GM19463 (cell line): ENCODE measurements around the gene MAP2.
A peak's percentile ranks its signal among the peaks of the same experiment; 100 is the strongest.
"Not testable (repeated sequence)": the region's sequence is repeated elsewhere in the genome, so short reads cannot be mapped to it uniquely, and the experiment has no call there.

ENCODE experiments used
- ATAC-seq: cut with Tn5 transposase; IDR thresholded peaks from one replicate; pipeline ENCODE4 v1.9.1; 2021; ENCODE audit warnings: mild to moderate bottlenecking, moderate library complexity; ENCODE audit not compliant: unreplicated experiment

Gene MAP2

GRCh38 chr2:209473930-209474419 lies 50.1 kb downstream of the MAP2 start:
- no peak for ATAC-seq

GRCh38 chr2:209474960-209475359 lies 51.1 kb downstream of the MAP2 start:
- ATAC-seq, result no peak

GRCh38 chr2:209476367-209477208 lies 52.7 kb downstream of the MAP2 start:
- ATAC-seq, result no peak

GRCh38 chr2:209492296-209492695 lies 68.4 kb downstream of the MAP2 start:
- ATAC-seq, result not testable (repeated sequence)

GRCh38 chr2:209495068-209495620 lies 71.3 kb downstream of the MAP2 start:
- not testable (repeated sequence) for ATAC-seq

GRCh38 chr2:209495855-209496585 lies 72.2 kb downstream of the MAP2 start:
- ATAC-seq, result no peak

GRCh38 chr2:209496586-209496982 lies 72.7 kb downstream of the MAP2 start:
- no peak for ATAC-seq

GRCh38 chr2:209498614-209499013 lies 74.8 kb downstream of the MAP2 start:
- ATAC-seq, result no peak

- no peak for ATAC-seq
Measured at GRCh38 chr2:209499069-209499468, 75.2 kb downstream of the MAP2 start.

- ATAC-seq, result no peak
Measured at GRCh38 chr2:209501579-209501978, 77.7 kb downstream of the MAP2 start.

GRCh38 chr2:209505410-209505809 lies 81.6 kb downstream of the MAP2 start:
- ATAC-seq, result no peak

GRCh38 chr2:209508255-209508654 lies 84.4 kb downstream of the MAP2 start:
- no peak for ATAC-seq

- ATAC-seq, result no peak
Measured at GRCh38 chr2:209511637-209512036, 87.8 kb downstream of the MAP2 start.

- ATAC-seq, result no peak
Measured at GRCh38 chr2:209512971-209513370, 89.1 kb downstream of the MAP2 start.

- ATAC-seq, result no peak
Measured at GRCh38 chr2:209517436-209517835, 93.6 kb downstream of the MAP2 start.

GRCh38 chr2:209519271-209519670 lies 95.4 kb downstream of the MAP2 start:
- ATAC-seq, result no peak

GRCh38 chr2:209519906-209520305 lies 96.1 kb downstream of the MAP2 start:
- ATAC-seq, result no peak

GRCh38 chr2:209523041-209523740 lies 99.3 kb downstream of the MAP2 start:
- no peak for ATAC-seq

- peak; percentile 50 for ATAC-seq
Measured at GRCh38 chr2:209523867-209524266, 100.0 kb downstream of the MAP2 start.

- ATAC-seq, result no peak
Measured at GRCh38 chr2:209525331-209525730, 101.5 kb downstream of the MAP2 start.

- ATAC-seq, result peak; percentile 33
Measured at GRCh38 chr2:209525834-209526281, 102.0 kb downstream of the MAP2 start.
